HEK293T (cell line): ENCODE results near the gene PACS2.

Experiments
- CTCF ChIA-PET: fragments of 350-600 bp; formaldehyde crosslinking; extraction: SDS; loops from one replicate; lab custom pipeline; 2021; ENCODE audit warnings: antibody characterized with exemption, inconsistent platforms; lab: Yijun Ruan, JAX
- POLR2A ChIA-PET: fragments of 350-600 bp; formaldehyde crosslinking; extraction: SDS; loops from one replicate; lab custom pipeline; 2020; ENCODE audit warnings: antibody characterized with exemption, inconsistent platforms; lab: Yijun Ruan, JAX
- DNase-seq: peaks from one replicate; pipeline ENCODE4 v3.0.0; 2012; ENCODE audit warnings: mixed read lengths; ENCODE audit errors: extremely low spot score
- ARNT ChIP-seq: fragments of 450-650 bp; IDR thresholded peaks from 2 replicates; pipeline ENCODE4 v1.6.1; 2017; ENCODE audit warnings: mild to moderate bottlenecking
- BHLHE40 ChIP-seq: fragments of 450-650 bp; IDR thresholded peaks from 2 replicates; pipeline ENCODE4 v1.6.1; 2016; ENCODE audit warnings: mild to moderate bottlenecking, moderate library complexity, borderline replicate concordance
- CTBP1 ChIP-seq: fragments of 450-650 bp; IDR thresholded peaks from 2 replicates; pipeline ENCODE4 v1.6.1; 2016; ENCODE audit warnings: borderline replicate concordance
- ELF4 ChIP-seq: fragments of 450-650 bp; IDR thresholded peaks from 2 replicates; pipeline ENCODE4 v1.6.1; 2017; ENCODE audit warnings: antibody characterized with exemption
- FOXA1 ChIP-seq: fragments of 450-650 bp; IDR thresholded peaks from 2 replicates; pipeline ENCODE4 v1.6.1; 2016; ENCODE audit warnings: mild to moderate bottlenecking
- FOXK2 ChIP-seq: fragments of 450-650 bp; IDR thresholded peaks from 2 replicates; pipeline ENCODE4 v1.6.1; 2016; ENCODE audit warnings: mild to moderate bottlenecking
- FOXM1 ChIP-seq: fragments of 450-650 bp; IDR thresholded peaks from 2 replicates; pipeline ENCODE4 v1.6.1; 2017; ENCODE audit warnings: mild to moderate bottlenecking, borderline replicate concordance
- L3MBTL2 ChIP-seq: fragments of 450-650 bp; conservative IDR thresholded peaks from 2 replicates; pipeline ENCODE4 v1.6.1; 2016; ENCODE audit warnings: mild to moderate bottlenecking
- LEF1 ChIP-seq: fragments of 450-650 bp; IDR thresholded peaks from 2 replicates; pipeline ENCODE4 v1.6.1; 2017; ENCODE audit warnings: mild to moderate bottlenecking, borderline replicate concordance
- NFRKB ChIP-seq: fragments of 450-650 bp; IDR thresholded peaks from 2 replicates; pipeline ENCODE4 v1.6.1; 2016; ENCODE audit warnings: mild to moderate bottlenecking, moderate library complexity
- PKNOX1 ChIP-seq: fragments of 450-650 bp; IDR thresholded peaks from 2 replicates; pipeline ENCODE4 v1.6.1; 2016
- SP1 ChIP-seq: fragments of 450-650 bp; IDR thresholded peaks from 2 replicates; pipeline ENCODE4 v1.6.1; 2017
- SUZ12 ChIP-seq: fragments of 450-650 bp; IDR thresholded peaks from 2 replicates; pipeline ENCODE4 v1.6.1; 2016; ENCODE audit warnings: mild to moderate bottlenecking
- TARDBP ChIP-seq: fragments of 450-650 bp; IDR thresholded peaks from 2 replicates; pipeline ENCODE4 v1.6.1; 2016
- ZNF384 ChIP-seq: fragments of 450-650 bp; IDR thresholded peaks from 2 replicates; pipeline ENCODE4 v1.6.1; 2016

Gene PACS2

DNA sequence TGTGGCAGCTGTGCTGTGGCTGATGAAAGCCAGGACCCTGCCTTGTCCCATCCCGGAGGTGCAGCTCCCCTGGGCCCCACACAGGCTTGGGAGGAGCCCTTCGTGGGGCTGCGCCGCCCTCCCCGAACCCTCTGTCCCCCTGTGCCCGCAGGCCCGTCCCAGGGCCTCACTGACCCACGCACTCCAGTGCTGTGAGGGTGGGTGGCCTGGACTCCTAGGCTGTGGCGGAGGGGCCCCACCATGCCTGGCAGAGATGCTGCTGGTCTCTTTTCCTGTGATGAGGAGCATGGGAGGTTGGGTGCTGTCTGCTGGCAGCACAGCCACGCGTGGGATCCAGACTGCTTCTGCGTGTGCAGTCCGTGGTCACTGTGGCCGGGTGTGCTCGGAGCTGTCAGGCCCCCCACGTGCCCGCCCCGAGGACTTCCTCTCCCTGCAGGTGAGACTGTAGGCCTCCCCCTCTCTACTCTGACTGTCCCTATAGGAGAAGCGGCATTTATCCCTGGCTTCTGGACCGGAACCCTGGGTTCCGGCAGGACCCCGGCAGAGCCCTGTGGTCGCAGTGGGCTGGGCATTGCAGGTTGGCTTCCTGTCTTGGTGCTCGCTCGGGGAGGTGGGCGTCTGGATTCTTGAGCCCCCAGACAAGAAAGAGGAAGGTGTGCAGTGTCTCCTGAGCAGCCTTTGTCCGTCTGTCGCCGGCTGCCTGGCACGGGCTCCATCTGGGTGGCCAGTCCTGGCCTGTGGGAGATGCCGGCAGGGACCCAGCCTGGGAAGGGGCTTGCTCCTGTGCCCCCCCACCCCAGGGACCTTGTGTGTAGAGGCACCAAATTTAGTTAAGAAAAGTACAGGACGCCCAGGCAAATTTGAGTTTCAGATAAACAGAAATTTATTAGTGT, 107.4 kb downstream of the PACS2 start:
- ChIA-PET CTCF (no interaction called here), POLR2A (interaction anchor here (0.9 kb wide), 1 partner anchor 68 kb away, joined by 4 read pairs; no protein-coding TSS in a partner anchor)
- no peak for DNase-seq
- no peak for TF ChIP-seq ZNF384
- TF ChIP-seq PKNOX1, result no peak
- TF ChIP-seq NFRKB, result no peak
- no peak for TF ChIP-seq SUZ12
- no peak for TF ChIP-seq FOXM1
- no peak for TF ChIP-seq ARNT

DNA sequence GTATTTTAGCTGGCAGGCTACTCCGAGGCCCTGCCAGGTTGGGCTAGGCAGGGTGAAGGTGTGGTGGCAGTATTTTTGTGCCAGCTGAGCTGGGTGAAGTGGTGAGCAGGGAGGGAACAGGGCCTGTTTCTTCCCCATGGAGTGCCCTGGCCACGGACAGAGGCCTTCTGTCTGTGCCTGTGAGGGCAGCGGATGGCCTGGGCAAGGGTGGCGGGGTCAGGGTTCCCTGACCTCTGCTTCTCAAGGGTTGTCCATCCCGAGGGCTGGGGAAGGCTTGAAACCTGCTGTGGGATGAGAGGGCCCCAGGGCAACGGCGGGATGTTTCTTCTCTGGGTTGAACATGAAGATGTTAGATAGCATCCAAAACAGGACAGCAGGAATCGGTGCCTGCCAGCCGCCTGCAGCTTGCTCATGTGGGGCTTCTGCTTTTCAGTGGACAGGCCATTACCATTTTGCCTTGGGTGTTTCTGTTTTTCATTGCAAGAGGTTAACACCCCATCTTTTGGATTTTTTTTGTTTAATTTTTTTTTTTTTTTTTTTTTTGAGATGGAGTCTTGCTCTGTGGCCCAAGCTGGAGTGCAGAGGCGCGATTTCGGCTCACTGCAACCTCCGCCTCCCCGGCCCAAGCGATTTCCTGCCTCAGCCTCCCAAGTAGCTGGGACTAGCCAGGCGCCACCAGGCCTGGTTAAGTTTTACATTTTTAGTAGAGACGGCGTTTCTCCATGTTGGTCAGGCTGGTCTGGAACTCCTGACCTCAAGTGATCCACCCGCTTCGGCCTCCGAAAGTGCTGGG, 108.3 kb downstream of the PACS2 start:
- no peak for TF ChIP-seq L3MBTL2
- no peak for TF ChIP-seq CTBP1
- TF ChIP-seq PKNOX1, result no peak
- TF ChIP-seq FOXM1, result no peak
- no peak for TF ChIP-seq LEF1
- TF ChIP-seq BHLHE40, result no peak
- no peak for TF ChIP-seq SP1
- DNase-seq, result no peak
- ChIA-PET POLR2A (no interaction called here), CTCF (no interaction called here)

DNA sequence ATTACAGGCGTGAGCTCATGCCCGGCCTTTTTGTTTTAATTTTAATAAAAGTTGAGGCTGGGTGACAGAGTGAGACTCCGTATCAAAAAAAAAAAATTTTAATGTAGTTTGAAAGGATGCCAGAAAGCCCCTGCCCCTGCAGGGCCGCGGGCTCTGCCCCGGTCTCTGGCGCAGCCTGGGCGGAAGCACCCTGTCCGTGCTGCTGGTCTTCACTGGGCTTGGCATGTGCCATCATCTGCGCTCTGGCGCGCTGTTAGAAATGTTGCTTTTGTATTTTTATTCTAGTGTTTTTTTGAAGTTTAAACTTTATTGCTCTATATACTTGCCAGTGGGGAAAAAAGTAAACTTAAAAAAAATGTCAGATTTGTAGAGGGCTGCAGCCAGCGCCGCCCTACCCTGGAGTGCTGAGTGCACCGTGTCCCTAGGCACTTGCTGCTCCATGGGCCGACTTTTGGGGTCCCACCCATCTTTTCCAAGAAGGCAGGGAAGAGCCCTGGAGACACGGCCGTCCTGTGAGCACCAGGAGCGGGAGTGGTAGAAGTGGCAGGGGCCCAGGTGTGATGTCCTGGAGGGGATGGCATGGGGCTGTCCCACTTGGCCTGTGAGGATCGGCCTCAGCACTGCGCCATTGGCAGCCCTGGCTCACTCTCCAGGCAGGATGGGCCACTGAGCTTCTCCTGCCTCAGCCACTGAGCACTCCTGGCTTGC, 109.1 kb downstream of the PACS2 start:
- CTCF ChIA-PET, result interaction anchor here (1.0 kb wide), 1 partner anchor 53 kb away, joined by 3 read pairs; no protein-coding TSS in a partner anchor

GRCh38 chr14:105424861-105425260, 110.3 kb downstream of the PACS2 start:
- POLR2A ChIA-PET, result interaction anchor here (0.6 kb wide), 1 partner anchor 406 kb away, joined by 4 read pairs; no protein-coding TSS in a partner anchor
- CTCF ChIA-PET, result no interaction called here
- no peak for DNase-seq
- no peak for TF ChIP-seq CTBP1
- TF ChIP-seq ARNT, result no peak
- TF ChIP-seq PKNOX1, result no peak
- no peak for TF ChIP-seq BHLHE40
- TF ChIP-seq LEF1, result no peak
- no peak for TF ChIP-seq FOXA1
- no peak for TF ChIP-seq NFRKB

More for the DNA sequence above, 109.1 kb downstream of the PACS2 start:
- no peak for DNase-seq
- no peak for TF ChIP-seq PKNOX1
- TF ChIP-seq BHLHE40, result no peak
- no peak for TF ChIP-seq CTBP1
- POLR2A ChIA-PET, result no interaction called here

GRCh38 chr14:105425823-105426247, 111.3 kb downstream of the PACS2 start:
- POLR2A ChIA-PET, result no interaction called here
- CTCF ChIA-PET, result no interaction called here
- DNase-seq, result no peak
- TF ChIP-seq SUZ12 (no peak), ARNT (no peak), FOXM1 (no peak), L3MBTL2 (no peak), BHLHE40 (no peak), NFRKB (no peak), CTBP1 (no peak), FOXA1 (no peak), LEF1 (no peak), SP1 (no peak), PKNOX1 (no peak), ZNF384 (no peak), FOXK2 (no peak), TARDBP (no peak), ELF4 (no peak)
